Left lung (tissue), 10 donors: ENCODE measurements around the gene ABCC8. TPM values are rescaled to one million over a fixed set of nuclear protein-coding genes. Genes with fewer than 3 reads are reported as not detected.

ENCODE experiments used
- ATAC-seq: fragments of 200-7000 bp; cut with Tn5 transposase; one replicate; pipeline ENCODE4 v1.9.1; 2020; ENCODE audit warnings: moderate library complexity
- DNase-seq, 4 donors: peaks; one replicate each; pipeline ENCODE4 v3.0.0-alpha.2; 2013 to 2020
- H3K27ac ChIP-seq, 2 donors: fragments of 200-600 bp; sonication (generic) in 1 of 2; one replicate each; pipeline versions ENCODE4 v1.5.0 to v1.8.0; 2020 to 2021
- H3K27me3 ChIP-seq, 2 donors: fragments of 200-600 bp; sonication (generic) in 1 of 2; one replicate each; pipeline versions ENCODE4 v1.5.0 to v1.8.0; 2020 to 2021
- H3K36me3 ChIP-seq, 2 donors: fragments of 200-600 bp; sonication (generic) in 1 of 2; one replicate each; pipeline versions ENCODE4 v1.5.0 to v1.8.0; 2020 to 2021
- H3K4me1 ChIP-seq, 2 donors: fragments of 200-600 bp; one replicate each; pipeline ENCODE4 v1.8.0; 2021
- H3K4me3 ChIP-seq, 2 donors: fragments of 200-600 bp; sonication (generic) in 1 of 2; one replicate each; pipeline versions ENCODE4 v1.5.0 to v1.8.0; 2020 to 2021; ENCODE audit warnings: mild to moderate bottlenecking in 1 of 2
- H3K9me3 ChIP-seq, 2 donors: fragments of 200-600 bp; sonication (generic) in 1 of 2; one replicate each; pipeline versions ENCODE4 v1.5.0 to v1.8.0; 2020 to 2021
- CTCF ChIP-seq, 2 donors: fragments of 200-600 bp; sonication (generic) in 1 of 2; IDR thresholded peaks; one replicate each; pipeline versions ENCODE4 v1.5.0 to v1.8.0; 2021; ENCODE audit warnings: antibody characterized with exemption in 2 of 2
- intact Hi-C, 2 donors: fragments of 100-400 bp; cut with DNase I; formaldehyde crosslinking; loops; one replicate each; pipeline versions ENCODE4 v1.11.2 to v1.14.2; 2022
- polyA plus RNA-seq, 6 donors: library from polyadenylated mRNA; unstranded; fragments of 120-200 nt; gene quantifications; one replicate each; pipeline ENCODE4 v1.2.1, GENCODE V29; 2013; ENCODE audit not compliant: insufficient read length in 6 of 6
- total RNA-seq, 2 donors: library from RNA; stranded (reverse); fragmentation: NEBNext Ultra II Directional; extraction: Animal tissue kit (Norgen Biotek cat#: 25700); gene quantifications; one replicate each; pipeline ENCODE4 v1.2.1, GENCODE V29; 2021
- donor health status: DM: no; HTN: yes; CAD: no.
- donor health status: DM: no; HTN: no; CAD: no.

The ABCC8 gene
- total and polyA plus RNA-seq, 8 donors, result 0.52 to 11.1 (median 6.0) TPM

- H3K27me3 ChIP-seq, result no peaks in the 10 kb centered on the region
- peaks cover 0 to 79% of the 10 kb centered on the region in 2 donors for H3K36me3 ChIP-seq
- H3K4me3 ChIP-seq, result no peak overlapping the region
- no peak overlapping the region for H3K27ac ChIP-seq
- no peak for TF ChIP-seq CTCF (IDR thresholded peaks at IDR 0.05)
- intact Hi-C loops, result no loop called here
- ATAC-seq (no peak), DNase-seq (no peak)
- peaks cover 19 to 55% of the 10 kb centered on the region in 2 donors for H3K9me3 ChIP-seq
- H3K4me1 ChIP-seq, result no peaks in the 10 kb centered on the region
Observed at GRCh38 chr11:17368551-17368950, 108.1 kb downstream of the ABCC8 start.

- ATAC-seq (no peak), DNase-seq (no peak)
- no peaks in the 10 kb centered on the region for H3K27me3 ChIP-seq
- H3K4me1 ChIP-seq, result no peaks in the 10 kb centered on the region
- intact Hi-C loops, result no loop called here
- H3K4me3 ChIP-seq, result no peak overlapping the region
- no peak overlapping the region for H3K27ac ChIP-seq
- TF ChIP-seq CTCF (IDR thresholded peaks at IDR 0.05), result no peak
- H3K9me3 ChIP-seq, result peaks cover 5 to 34% of the 10 kb centered on the region in 2 donors
- peaks cover 0 to 61% of the 10 kb centered on the region in 2 donors for H3K36me3 ChIP-seq
Observed at GRCh38 chr11:17366495-17366894, 110.2 kb downstream of the ABCC8 start.

GRCh38 chr11:17354601-17354991 is 122.0 kb downstream of the ABCC8 start:
- peak; percentile 76 to 77 for TF ChIP-seq CTCF (IDR thresholded peaks at IDR 0.05)
- Histone ChIP-seq H3K36me3 (peaks cover 0 to 7% of the 10 kb centered on the region in 2 donors), H3K4me3 (no peak overlapping the region), H3K4me1 (peaks cover 9 to 29% of the 10 kb centered on the region in 2 donors), H3K9me3 (no peaks in the 10 kb centered on the region), H3K27ac (no peak overlapping the region), H3K27me3 (no peaks in the 10 kb centered on the region)
- intact Hi-C loops, result no loop called here
- DNase-seq, result peak in 3 of 4 donors; percentile 39 to 66 (median 48)
- ATAC-seq, result peak; percentile 61

GRCh38 chr11:17353821-17354600 is 122.6 kb downstream of the ABCC8 start:
- Histone ChIP-seq H3K27me3 (no peaks in the 10 kb centered on the region), H3K4me1 (peaks cover 9 to 29% of the 10 kb centered on the region in 2 donors), H3K9me3 (no peaks in the 10 kb centered on the region), H3K27ac (peak overlapping the region in 1 of 2 donors; percentile 78), H3K4me3 (peak overlapping the region; percentile 61 to 73), H3K36me3 (peaks cover 0 to 5% of the 10 kb centered on the region in 2 donors)
- intact Hi-C loops, result no loop called here
- ATAC-seq (no peak), DNase-seq (no peak)
- TF ChIP-seq CTCF (IDR thresholded peaks at IDR 0.05), result no peak

- Histone ChIP-seq H3K27me3 (no peaks in the 10 kb centered on the region), H3K4me1 (peaks cover 9 to 29% of the 10 kb centered on the region in 2 donors), H3K27ac (peak overlapping the region; percentile 72 to 78), H3K4me3 (peak overlapping the region; percentile 61 to 73), H3K9me3 (no peaks in the 10 kb centered on the region), H3K36me3 (peaks cover 0 to 4% of the 10 kb centered on the region in 2 donors)
- DNase-seq (peak; percentile 62 to 94 (median 78)), ATAC-seq (peak; percentile 81)
- no peak for TF ChIP-seq CTCF (IDR thresholded peaks at IDR 0.05)
- intact Hi-C loops, result no loop called here
Observed at GRCh38 chr11:17352950-17353820, 123.5 kb downstream of the ABCC8 start.
